Measurements from ENCODE around the gene PTGDS.

GRCh38 chr9:136953771-136954269 lies 23.5 kb upstream of the PTGDS start:
- no peak for TF ChIP-seq CTCF (IDR thresholded peaks at IDR 0.05)
- TF ChIP-seq POLR2AphosphoS5 (IDR thresholded peaks at IDR 0.05) = no peak
- no peak for TF ChIP-seq EP300 (IDR thresholded peaks at IDR 0.05)
- no peak for TF ChIP-seq POLR2A (IDR thresholded peaks at IDR 0.05; ENCODE audit: low read depth)

Data from esophagus muscularis mucosa (tissue), 4 donors.